NCI-H187 treated with DMSO at 0.1 percent for 48 hours (cell line): ENCODE results near the gene DHX32.

Experiments
- DNase-seq: peaks from one replicate; lab custom pipeline; 2025; lab: John Stamatoyannopoulos, UW

The DHX32 gene

DNA sequence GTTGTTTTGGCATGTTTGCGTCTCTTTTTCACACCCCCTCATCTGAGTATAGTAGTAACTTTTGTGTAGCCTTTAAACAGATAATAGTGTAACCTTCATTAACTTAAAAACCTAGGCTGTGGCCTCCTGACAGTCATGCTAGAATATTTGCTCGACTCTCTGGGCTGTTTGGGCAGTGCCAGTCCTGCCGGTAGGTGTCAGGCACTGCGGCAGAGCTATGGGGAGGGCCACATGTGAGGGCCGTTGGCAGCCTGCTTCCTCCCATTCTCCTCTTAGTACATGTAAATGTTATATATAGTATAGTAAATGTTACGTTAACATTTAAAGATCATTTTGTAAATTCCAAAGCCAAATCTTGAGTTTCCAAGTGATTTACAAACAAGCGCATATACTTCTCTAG lies 31.6 kb downstream of the DHX32 start:
- no peak for DNase-seq

DNA sequence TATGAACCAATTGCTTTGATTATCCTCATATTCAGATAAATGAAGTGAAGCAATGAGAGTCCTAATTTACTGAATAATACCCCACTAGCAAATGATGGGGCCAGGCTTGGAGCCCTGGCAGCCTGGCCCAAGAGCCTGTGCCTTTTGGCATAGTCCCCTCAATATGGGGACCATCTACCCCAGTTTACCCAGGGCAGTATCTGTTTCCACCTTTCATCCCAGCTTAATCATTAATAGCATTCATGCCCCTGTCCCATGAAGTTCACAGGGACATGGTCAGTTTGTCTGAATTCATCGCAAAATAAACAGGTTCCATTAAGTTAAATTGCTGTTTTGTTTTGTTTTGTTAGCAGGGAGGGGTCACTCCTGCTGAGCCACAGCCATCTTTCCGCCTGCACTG lies 32.2 kb downstream of the DHX32 start:
- no peak for DNase-seq

DNA sequence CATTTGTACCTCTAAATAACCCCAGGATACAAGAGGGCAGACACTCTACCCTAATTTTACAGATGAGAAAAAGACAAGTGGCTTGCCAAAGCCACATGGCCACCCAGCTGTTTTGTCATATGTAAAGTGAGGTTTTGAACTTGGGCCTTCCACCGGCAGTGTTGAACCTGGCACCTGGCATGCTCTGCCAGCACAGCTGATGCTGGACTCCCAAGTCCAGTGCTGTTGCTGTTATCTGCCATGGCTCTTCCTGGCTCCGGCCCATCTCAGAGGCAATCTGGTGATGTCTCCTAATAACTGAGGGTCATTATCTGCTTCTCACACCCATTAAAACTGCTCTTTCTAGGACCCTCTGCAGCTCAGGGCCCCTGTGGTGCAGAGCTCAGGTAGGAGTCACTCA lies 32.7 kb downstream of the DHX32 start:
- DNase-seq, result no peak

DNA sequence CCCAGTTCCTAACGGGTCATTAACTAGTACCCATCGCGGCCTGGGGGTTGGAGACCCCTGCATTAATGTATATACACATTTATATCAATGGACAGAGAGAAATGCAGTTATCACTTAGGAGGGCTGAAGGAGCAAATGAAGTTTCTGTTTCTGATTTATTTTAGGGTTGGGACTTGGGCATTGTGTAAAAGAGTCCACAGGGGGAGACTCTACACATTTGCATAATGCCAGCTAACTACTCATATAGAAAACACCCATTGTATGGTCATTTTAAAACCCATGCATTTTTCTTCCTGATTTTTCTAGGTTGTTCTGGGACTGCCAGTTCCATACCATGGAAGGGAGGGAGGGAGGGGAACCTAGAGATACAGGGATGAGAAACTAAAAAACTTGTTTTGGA lies 34.2 kb downstream of the DHX32 start:
- no peak for DNase-seq

DNA sequence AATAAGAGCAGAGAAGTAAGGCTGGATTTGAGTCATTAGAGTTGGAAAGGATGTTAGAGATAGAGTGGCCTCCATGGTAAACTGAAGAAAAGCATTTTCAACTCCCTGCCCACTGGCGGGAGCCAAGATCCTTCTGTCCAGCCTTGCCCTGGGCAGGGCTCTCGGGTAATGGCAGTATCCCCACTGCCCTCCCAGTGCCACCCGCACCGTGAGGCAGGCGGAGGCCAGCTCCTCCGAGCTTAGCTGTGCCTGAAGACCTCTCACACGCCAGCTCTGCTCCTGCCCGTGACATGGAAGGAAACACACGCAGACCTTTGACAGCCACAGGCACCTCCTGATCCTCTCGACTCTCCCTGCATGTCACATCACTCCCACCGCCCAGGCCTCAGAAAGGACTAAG lies 35.5 kb downstream of the DHX32 start:
- no peak for DNase-seq

DNA sequence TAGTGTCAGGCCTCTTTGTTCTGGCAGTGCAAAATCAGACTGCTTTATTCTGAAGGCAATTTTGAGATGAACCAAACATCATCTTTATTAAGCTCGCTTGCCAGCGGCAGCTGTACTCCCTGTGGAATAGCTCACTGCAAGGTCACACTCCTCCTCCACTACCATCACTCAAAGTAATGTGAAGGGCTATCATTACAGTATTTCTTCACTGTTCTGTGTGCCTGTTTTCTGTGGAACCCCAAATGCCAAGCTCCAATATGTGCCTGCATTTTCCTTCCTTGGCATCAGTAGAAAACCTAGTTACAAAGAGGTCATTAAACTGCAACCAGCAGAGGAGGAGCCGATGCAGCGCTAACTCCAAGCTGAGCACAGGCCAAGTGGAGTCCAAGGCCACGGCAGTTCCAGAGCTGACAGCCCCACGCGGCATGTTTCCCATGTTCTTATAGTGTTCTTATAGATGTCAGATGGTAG lies 36.3 kb downstream of the DHX32 start:
- no peak for DNase-seq

DNA sequence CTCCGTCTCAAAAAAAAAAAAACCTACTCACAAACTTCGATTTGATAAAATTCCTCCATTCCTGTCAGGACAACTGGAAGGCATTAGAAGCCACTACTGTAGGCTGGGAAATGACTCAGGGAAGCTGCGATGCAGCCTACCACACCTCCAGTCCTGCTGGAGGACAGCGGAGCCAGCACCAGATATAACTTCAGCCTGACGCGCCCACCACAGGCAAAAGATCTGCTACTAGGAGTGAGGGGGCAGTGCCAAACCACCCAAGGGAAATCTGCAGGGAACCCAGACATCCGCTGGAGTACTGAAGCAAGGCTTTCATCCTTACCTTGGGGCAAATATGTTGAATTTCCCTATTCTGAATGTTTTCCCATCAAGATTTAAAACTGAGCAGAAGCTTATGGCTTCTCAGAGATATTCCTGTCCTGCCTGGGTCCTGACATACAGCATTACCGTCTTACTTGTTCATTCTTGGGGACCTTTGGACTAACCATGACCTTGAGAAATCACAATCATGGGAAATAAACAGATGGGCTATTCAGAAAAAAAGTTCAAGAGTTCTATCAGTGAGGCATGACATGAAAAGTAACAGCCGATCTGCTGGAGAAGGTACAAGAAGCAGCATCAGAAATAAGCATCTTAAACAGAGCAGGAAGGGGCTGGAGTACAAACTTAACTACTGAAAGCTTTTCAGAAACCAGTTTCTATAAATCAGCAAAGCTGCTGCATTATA lies 37.3 kb downstream of the DHX32 start:
- DNase-seq, result no peak

DNA sequence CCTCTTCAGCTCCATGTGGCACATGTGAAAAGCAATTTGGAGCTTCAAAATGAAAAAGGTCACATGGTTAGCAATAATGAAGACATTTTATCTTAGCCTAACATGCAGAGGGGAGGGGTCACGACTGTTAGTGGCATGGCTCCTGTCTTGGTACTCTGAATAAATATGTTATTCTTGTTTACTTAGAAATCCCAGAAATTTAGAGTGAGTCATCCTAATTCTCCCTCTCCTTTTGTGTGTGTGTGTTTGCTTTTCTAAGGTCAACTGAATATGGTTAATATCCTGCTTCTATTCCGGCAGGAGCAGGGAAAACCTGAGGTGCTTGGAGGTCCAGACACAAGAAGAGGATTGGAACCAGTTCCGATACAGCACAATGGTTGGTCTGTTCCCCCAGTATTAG lies 40.1 kb downstream of the DHX32 start:
- DNase-seq, result no peak

DNA sequence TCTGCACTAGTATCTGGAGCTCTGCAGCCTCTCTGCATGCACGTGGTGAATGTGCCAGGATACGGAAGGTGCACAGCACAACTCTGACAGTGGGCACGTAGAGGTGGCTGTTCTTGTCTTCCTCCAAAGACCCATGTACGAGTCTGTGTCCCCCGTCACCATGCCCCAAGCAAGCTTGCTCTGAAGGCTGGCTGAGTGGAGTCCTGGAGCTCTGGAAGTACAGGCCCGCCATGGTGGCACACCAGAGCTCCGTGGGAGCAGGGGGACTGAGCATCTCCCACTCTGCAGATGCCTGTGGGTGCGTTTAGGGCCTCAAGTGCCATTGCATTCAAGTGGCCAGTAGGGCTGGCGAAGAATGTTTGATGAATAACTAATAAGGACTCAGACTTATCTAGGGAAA lies 40.7 kb downstream of the DHX32 start:
- DNase-seq, result no peak

DNA sequence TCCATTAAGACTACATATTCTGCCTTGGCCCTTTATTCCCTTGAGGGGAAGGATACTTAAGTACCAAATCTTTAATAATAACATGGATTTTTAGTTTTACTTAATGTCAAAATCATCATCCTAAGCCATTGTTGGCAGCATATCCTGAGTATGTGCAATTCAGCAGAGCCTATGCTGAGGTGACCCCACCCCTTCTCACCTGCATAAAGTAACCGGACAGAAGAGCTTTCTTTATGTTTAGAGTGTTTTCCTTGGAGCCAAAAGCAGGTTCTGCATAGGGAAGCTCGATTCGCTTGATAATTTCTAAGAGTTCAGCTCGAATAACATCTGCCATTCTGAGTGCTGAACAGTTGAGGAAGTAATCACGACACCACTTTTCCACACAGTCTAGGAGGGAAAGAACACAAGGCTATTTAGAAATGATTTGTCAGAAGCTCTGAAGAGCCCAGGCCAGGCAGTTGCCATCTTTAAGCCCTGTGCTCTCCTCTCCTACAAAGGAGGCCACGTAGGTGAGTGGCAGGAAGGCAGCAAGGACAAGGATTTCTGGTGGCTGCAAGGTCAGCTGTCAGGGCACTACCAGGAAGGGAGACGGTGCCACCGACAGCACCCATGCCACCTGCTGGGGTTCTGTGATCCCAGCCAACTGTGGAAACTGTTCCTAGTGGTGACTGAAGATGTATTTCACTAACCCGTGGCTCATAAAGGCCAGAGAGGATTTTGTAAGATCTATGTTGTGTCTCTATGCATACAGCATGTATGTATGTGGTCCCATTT lies 42.1 kb downstream of the DHX32 start:
- peak; percentile 9 for DNase-seq

DNA sequence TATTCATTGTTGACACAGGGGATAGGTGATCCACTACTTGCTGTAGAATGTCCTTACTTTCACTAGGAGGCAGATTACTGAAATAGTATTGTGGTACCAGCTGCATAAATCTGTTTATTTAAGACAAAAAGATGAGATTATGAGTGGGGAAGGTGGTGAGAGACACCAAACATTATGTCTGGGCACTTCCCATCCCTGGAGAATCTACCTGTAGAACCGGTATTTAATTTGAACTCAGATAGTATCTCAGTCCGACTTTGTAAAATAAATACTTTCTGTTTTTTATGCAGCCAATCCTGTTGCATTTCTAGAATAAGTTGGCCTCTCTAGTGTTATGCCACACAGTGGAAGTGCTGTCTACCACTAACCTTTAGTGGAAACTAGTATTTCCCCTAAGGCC lies 44.3 kb downstream of the DHX32 start:
- no peak for DNase-seq

DNA sequence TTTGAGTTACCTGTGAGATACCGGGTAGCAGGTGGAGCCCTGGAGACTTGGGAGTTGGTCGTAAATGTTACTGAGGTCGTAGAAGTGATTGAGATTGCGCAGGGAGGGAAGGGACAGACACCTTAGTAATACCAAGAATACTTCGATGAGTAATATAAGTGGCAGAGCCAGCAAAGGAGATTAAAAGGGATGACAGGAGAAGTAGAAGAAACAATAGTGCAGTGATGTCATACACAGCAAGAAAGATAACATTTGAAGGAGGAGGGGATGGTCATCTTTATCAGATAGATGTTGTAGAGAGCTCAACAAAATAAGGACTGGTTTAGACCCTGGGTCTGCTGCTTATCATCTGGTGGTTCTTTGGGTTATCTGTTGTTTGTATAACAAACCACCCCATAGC lies 52.8 kb downstream of the DHX32 start:
- DNase-seq, result no peak

DNA sequence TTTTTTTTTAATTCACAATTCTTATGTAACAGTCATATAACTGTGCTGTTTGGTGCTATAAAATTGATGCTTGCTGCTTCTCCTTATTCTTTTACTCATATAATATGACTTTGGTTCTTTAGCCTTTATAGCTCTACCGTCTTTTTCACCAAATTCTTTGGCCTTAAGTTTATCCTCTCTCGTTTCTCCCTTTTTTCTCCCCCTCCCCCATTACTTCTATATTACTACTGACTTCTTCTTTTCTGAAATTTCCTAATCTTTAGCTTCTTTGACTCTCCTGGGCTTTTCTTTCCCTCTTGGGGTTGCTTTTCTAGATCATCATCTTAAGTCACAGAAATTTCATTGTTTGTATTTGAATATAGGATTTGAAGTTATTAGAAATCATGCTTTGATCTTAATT lies 54.0 kb downstream of the DHX32 start:
- no peak for DNase-seq

DNA sequence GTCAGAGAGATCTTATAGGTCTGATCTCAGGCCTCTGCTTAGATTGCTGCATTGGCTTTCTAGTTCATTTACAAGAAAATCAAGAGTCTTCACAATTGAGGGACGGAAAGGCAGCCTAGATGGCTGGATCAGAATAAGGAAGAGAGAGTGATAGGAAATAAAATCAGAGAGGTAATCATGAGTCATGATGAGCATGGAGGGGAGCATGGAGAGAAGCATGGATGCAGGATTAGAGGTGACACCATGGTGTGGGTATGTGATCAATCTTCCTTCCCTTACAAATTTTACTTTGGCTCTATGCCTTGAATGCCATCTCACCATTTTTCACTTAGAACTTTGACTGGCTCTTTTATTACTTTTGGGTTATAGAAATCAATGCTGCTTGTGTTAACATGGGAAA lies 56.4 kb downstream of the DHX32 start:
- DNase-seq, result no peak

DNA sequence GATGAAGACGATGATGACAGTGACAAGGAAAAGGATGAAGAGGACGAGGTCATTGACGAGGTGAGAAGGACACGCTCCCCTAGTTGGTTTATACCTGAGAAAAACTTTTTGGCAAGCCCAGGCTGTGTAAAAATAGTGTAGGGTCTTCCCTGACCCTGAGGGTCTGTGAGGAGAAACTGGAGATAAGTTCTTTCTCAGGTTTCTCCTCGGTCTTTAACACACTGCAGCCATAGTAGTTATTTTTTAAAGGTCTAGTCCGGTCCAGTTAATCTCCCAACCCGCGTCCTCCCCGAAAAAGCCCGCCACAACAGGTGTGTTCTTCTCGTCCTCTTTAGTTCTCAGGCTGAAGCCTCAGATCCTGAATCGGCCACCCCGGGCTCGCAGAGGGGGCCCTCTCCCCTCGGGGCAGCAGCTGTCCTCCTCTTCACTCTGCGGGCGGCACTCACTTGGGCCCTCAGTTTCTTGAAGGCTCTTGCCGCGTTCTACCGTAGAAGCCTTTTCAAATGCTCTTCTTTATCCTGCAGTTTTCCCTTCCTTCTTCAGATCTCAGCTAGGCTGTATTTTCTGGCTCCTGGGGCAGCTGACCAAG lies 57.3 kb downstream of the DHX32 start:
- no peak for DNase-seq

DNA sequence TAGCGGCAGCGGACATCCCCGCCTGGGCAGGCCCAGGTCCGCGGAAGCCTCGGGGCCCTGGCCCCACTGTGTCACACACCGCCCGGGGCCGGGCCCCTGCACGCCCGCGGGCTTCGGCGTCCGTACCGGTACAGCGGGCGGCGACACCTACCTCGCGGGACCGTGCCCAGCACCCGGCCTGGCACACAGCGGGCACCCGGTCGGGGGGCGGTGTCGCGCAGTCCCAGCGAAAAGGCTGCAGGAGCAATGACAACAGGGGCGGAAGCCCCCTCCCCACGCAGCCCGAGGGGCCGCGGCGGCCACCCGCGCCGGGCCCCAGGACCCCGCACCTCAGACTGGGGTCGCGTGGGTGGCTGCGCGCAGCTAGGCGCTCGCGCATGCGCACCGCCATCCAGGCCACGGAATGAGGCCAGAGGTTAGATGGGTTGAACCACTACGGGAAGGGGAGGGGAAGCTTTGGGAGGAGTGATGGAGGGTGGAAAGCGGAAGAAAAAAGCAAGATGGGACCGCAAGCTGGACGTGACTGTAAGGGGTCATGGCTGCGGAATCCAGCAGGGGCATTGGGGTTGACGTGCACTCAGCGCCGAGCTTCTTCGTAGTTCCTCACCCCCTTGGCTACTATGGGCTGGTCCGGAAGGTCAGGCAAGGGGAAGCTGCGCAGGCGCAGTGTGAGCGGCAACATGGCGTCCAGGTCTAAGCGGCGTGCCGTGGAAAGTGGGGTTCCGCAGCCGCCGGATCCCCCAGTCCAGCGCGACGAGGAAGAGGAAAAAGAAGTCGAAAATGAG lies 58.0 kb downstream of the DHX32 start, which contains the start of the genes BCCIP and UROS:
Gene BCCIP (plus strand): TSS at position 669 of the 785 bp plus-strand sequence. CDS start 12 bp downstream, at position 681.
Gene UROS (minus strand): TSS at position 381 of the 785 bp plus-strand sequence. CDS start 6,759 bp downstream, outside the sequence.
- peak; percentile 37 for DNase-seq

DNA sequence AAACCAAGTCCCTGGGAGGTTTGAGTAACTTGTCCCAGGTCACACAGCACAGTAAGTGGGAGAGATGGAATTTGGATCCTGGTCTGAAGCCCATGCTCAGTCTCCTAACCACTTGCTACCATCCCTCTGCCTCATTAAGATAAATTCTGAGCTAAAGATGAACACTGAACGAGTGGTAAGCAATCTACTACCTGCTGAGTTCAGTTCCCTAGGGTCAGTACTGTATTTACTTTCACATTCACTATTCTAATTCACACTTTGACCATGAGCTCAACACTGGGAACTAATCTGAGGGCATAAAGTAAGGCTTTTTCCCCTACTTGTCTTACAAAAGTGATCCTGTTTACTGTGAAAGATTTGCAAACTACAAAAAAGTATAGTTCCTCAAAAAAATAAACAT lies 60.4 kb downstream of the DHX32 start:
- no peak for DNase-seq

DNA sequence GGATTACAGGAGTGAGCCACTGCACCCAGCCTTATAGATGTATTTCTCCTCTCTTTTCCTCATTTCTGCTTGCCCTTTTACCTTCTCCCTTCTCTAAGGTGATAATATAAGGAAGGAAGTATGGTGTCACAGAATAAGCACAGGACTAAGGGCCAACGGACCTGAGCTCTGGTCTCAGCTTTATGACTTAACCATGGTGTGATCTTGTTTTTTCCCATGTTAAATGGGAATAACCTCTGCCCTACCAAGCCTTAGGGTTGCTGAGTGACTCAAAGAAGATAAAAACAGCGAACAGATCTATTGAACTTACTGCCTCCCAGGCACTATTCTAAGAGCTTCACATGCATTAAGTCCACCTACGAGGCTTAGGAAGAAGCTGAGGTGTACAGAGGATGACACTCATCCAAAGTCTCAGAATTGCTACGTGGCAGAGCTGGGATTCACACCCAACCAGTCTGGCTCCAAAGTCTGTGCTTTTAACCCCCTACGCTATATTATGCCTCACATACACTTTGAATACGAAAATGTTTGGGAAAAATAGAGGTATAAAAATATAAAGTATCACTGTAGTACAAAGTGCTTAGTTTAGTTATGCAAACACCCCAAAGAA lies 63.6 kb downstream of the DHX32 start:
- DNase-seq, result no peak

DNA sequence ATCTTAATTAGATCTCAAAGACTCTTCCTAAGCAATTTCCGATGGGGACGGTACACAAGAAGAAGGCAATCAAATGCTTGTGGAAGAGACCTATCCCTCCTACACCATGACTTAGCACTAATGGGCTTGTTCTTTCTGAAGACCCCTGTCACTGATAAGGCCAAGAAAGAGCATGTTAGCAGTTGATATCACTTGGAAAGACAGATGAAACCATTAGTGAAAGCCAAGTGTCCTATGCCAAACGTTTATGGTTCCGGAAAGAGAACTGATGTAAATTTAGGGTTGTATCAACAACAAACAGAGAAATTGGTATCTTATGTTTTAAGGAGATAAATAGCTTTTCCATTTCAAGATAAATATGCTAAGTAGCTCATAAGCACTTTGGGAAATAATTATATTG lies 64.5 kb downstream of the DHX32 start:
- DNase-seq, result no peak

DNA sequence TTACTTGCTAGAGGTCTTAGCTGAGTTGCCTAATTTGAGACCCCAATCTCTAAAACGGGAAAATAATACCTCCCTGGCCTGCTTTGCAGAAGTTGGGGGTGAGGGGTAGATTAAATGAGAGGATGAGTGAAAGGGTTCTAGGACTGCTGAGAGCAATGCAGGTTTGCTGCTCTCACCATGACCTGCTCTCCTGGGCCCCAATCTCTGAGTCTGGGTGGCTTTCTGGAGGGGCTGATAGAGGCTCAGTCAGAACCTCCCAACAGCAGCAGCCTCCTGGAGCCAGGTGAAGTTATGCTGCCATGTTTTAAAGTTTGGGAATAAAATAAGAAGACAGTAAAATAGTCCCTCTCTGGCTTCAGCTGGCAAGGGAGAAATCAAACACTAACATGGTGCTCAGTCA lies 65.3 kb downstream of the DHX32 start:
- no peak for DNase-seq

DNA sequence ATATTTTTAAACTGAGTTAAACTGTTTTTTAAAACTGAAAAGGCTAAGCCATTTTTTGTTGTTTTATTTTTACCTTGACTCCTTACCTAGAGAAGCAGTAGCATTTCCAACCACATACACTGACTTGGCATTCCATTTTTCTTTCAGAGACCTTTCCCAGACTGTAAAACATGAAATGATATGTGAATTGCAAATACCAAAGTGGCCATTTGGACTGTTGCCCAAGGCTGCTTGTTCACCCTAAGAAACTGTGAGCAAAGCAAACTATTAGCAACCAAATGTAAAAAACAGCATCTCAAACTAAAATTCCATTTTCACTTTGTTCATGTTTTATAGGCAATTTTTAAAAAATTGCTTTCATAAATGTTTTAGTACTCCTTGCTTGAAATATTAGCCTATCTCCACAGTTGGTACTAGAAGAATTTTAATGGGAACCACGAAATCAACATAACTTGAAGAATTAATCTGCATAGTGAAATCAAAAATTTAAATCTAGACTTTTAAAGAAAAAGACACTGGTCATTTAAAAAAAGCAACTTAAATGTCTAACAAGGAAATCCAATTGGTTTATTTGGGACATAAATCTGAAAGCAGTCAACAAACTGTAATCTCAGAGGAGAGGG lies 68.9 kb downstream of the DHX32 start:
- no peak for DNase-seq
